ENCODE data around the gene DONSON.
"Not testable (repeated sequence)": the region's sequence is repeated elsewhere in the genome, so short reads cannot be mapped to it uniquely, and the experiment has no call there.

The DONSON gene, protein sequence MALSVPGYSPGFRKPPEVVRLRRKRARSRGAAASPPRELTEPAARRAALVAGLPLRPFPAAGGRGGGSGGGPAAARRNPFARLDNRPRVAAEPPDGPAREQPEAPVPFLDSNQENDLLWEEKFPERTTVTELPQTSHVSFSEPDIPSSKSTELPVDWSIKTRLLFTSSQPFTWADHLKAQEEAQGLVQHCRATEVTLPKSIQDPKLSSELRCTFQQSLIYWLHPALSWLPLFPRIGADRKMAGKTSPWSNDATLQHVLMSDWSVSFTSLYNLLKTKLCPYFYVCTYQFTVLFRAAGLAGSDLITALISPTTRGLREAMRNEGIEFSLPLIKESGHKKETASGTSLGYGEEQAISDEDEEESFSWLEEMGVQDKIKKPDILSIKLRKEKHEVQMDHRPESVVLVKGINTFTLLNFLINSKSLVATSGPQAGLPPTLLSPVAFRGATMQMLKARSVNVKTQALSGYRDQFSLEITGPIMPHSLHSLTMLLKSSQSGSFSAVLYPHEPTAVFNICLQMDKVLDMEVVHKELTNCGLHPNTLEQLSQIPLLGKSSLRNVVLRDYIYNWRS

GRCh38 chr21:33588485-33589335 lies at the start of gene DONSON:
TSS of gene DONSON (minus strand) at chr21:33588684. CDS start at chr21:33588641, 43 bp downstream.
- DNase-seq (ENCODE audit: low read depth in 2 of 2), result peak; percentile 63 to 85

- DNase-seq (ENCODE audit: low read depth in 2 of 2), result no peak
These were observed 45.8 kb upstream of the DONSON start for GRCh38 chr21:33634254-33634653.

- DNase-seq (ENCODE audit: low read depth in 2 of 2), result not testable (repeated sequence)
These were observed 37.7 kb upstream of the DONSON start for GRCh38 chr21:33626151-33626550.

- no peak for DNase-seq (ENCODE audit: low read depth in 2 of 2)
These were observed 33.8 kb upstream of the DONSON start for GRCh38 chr21:33622253-33622652.

- no peak for DNase-seq (ENCODE audit: low read depth in 2 of 2)
These were observed 31.2 kb upstream of the DONSON start for GRCh38 chr21:33619726-33620125.

GRCh38 chr21:33618407-33618806 lies 29.9 kb upstream of the DONSON start:
- no peak for DNase-seq (ENCODE audit: low read depth in 2 of 2)

- DNase-seq (ENCODE audit: low read depth in 2 of 2), result not testable (repeated sequence)
These were observed 29.1 kb upstream of the DONSON start for GRCh38 chr21:33617565-33617964.

- no peak for DNase-seq (ENCODE audit: low read depth in 2 of 2)
These were observed 22.7 kb upstream of the DONSON start for GRCh38 chr21:33611006-33611744.

DNA sequence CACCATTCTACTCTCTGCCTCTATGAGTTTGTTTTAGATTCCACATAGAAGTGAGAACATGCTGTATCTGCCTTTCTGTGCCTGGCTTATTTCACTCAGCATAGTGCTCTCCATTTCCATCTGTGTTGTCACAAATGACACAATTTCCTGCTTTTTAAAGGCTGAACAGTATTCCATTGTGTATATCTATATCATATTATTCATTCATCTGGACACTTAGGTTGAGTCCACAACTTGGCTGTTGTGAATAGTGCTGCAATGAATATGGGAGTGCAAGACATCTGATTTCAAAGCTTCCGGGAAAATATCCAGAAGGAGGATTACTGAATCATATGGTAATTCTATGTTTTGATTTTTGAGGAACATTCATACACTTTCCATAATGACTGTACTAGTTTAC lies 20.1 kb upstream of the DONSON start:
- no peak for DNase-seq (ENCODE audit: low read depth in 2 of 2)

DNA sequence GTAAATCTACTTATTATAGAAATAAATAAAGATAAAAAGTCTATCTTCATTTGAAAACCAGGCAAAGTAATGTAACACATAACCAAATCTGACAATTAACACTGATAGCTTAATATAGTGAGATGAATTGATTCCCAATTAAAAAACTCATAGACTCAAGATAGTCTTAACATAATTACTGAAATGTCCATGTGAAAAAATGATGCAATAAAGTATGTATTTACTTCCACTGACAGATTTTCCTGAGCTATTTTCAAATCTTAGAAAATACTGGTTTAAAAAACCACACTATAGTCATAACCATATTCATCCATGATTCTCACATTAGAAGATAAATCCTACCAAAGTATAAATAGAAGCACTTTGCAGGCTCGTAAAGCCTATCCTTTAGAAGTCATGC lies 9.6 kb upstream of the DONSON start:
- DNase-seq (ENCODE audit: low read depth in 2 of 2), result no peak

DNA sequence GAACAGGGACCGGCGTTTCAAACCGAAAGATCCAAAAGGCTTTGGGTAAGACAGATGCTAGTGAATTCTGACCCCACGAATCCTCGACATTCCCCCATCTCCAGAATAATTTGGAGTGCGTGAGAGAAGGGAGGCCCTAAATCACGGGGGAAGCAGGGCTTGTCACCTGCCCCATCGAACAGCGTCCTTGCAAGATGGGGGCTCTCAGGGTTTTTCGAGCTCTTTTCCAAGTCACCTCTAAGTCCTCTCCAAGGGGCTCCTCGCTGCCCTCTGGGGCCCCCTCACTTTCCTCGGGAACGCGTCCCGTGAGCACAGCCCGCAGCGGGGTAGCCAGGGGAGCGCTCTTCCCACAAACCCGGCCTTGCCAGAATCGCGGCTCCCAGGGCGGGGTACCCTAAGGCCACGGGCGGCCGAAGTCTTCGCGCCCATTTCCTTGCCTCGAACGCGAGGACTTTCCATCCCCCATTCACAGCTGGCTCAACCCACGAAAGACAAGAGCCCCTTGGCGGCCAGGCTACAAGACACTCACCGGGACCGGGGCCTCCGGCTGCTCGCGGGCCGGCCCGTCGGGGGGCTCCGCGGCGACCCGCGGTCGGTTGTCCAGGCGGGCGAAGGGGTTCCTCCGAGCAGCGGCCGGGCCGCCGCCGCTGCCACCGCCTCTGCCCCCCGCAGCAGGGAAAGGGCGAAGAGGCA lies 546 bp downstream of the DONSON start:
- no peak for DNase-seq (ENCODE audit: low read depth in 2 of 2)

DNA sequence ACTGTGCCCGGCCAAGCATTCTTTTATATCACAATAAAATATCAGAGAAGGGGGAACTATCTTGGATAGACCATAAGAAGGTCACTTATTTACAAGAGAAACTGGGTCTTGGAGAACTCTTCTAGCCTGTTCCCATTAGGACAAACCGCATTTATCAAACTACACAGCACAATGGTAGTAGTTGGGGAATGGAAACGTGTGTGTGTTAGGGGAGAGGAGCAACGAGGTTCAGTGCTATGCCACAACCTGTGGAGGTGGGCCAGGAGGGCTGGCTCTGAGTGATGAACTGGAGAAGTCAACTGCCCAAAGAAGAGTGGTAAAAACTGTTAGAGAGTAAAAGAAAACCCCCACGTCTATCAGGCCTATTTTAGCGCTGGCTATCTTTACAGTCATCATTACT lies 1.6 kb downstream of the DONSON start:
- DNase-seq (ENCODE audit: low read depth in 2 of 2), result no peak

- DNase-seq (ENCODE audit: low read depth in 2 of 2), result no peak
These were observed 4.0 kb downstream of the DONSON start for GRCh38 chr21:33584455-33584854.

DNA sequence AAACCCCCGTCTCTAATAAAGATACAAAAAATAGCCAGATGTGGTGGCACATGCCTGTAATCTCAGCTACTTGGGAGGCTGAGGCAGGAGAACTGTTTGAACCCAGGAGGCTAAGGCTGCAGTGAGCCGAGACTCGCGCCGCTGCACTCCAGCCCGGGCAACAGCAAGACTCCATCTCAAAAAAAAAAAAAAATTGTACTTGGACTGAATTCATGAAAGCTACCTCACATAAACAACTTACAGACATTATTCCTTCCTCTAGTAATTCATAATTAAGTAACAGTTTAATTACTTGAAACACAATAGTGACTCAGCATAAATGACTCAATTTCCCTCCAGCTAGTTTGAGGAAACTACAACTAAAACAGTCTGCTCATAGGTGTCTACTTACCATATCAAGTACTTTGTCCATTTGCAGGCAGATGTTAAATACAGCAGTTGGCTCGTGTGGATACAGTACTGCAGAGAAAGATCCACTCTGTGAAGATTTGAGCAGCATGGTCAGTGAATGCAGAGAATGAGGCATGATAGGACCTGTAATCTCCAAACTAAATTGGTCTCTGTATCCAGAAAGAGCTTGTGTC lies 9.4 kb downstream of the DONSON start:
- DNase-seq (ENCODE audit: low read depth in 2 of 2), result no peak

GRCh38 chr21:33578214-33578613 lies 10.3 kb downstream of the DONSON start:
- no peak for DNase-seq (ENCODE audit: low read depth in 2 of 2)

DNA sequence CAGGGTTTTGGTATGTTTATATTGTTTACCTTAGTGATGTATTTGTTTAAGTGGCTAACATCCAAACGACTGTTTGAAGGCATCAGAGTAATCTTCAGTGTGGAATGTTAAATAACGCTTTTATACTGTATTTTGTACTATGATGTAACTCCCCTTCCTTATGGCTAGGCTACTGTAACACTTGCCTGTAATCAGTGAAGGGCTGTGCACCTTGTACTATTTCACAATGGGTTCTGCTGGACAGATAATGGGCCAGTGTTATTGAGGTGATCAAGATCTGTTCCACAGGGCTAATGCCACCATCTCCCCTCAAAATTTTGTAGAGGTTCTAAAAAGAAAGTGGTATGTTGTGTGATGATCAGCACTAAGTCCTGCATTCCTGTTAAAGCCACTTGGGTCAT lies 11.7 kb downstream of the DONSON start:
- not testable (repeated sequence) for DNase-seq (ENCODE audit: low read depth in 2 of 2)

DNA sequence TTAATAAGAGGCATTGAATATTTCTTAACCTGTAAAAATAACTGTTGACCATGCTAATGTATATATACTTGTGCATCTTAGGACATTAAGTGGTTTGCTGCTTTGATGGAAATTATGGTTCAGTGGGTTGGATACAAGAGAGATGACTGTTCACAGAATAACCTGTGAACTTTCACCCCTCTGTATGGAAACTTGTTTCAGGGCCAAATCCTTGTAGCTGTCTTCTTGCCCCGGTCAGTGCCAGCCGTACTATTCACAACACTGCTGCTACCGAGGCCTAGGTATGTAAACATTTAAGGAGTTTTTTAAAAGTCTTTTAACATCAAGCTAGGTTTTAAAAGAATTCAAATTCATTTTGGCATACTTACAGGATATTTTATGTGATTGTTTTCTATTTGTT lies 16.1 kb downstream of the DONSON start:
- no peak for DNase-seq (ENCODE audit: low read depth in 2 of 2)

- no peak for DNase-seq (ENCODE audit: low read depth in 2 of 2)
These were observed 18.5 kb downstream of the DONSON start for GRCh38 chr21:33569991-33570390.

- DNase-seq (ENCODE audit: low read depth in 2 of 2), result no peak
These were observed 20.0 kb downstream of the DONSON start for GRCh38 chr21:33568448-33568847.

DNA sequence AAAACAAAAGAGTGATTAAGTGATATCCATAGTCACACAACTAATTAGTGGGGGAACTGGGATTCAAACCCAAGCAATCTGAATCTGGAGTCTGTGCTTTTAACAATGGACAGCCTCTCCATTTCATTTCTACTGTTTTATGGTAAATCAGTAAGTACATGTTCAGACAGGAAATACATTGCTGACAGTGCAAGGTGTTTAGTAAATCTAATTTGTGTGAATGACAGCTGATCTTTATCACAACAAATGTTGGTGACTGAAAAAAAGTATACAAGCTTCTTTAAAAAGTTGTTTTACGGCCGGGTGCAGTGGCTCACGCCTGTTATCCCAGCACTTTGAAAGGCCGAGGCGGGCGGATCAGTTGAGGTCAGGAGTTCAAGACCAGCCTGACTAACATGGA lies 20.6 kb downstream of the DONSON start:
- no peak for DNase-seq (ENCODE audit: low read depth in 2 of 2)

DNA sequence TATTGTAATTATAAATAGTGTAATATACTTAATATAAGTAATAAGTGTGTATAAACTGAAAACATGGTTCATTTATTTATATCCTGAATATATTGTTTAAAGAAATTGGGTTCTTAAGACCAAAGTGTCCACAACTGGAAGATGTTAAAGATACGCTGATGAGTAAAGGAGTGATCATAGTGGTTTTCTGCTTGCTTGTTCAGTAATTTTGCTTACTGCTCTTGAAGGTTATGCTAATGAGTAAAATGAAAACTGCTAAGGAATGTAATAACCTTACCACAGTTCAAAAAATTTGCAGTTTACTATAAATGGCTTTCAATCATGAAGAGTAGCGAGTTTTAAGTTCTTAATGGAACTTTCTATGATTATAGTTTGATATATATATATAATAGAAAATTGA lies 22.0 kb downstream of the DONSON start:
- no peak for DNase-seq (ENCODE audit: low read depth in 2 of 2)
